ENCODE measurements around the gene TFPI. TPM values are rescaled to one million over a fixed set of nuclear protein-coding genes. Genes with fewer than 3 reads are reported as not detected.

Gene TFPI
- total RNA-seq, 1 experiment from 2014 or later = 8.4 TPM

DNA sequence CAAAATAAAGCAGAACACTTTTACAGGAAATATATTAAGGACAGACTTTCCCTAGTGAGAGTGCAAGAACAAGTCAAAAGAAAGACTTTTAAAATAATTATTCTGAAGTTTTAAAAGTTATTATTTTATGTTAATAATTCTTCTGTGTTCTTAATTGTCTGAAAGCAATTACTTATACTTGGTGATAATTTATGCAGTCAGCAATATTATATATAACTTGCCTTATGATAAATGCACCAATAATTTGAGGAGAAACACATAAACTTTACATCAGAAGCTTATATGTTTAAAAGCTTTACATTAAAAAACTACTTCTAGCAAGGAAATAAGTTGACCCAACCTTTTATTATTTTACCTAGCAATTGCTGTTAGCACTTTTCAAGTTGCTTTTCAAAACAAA is 102.7 kb downstream of the TFPI start (continued):
- TF ChIP-seq ZNF232 (CRISPR knock-in tag; IDR thresholded peaks at IDR 0.05) = no peak
- TF ChIP-seq, protein P1, sequence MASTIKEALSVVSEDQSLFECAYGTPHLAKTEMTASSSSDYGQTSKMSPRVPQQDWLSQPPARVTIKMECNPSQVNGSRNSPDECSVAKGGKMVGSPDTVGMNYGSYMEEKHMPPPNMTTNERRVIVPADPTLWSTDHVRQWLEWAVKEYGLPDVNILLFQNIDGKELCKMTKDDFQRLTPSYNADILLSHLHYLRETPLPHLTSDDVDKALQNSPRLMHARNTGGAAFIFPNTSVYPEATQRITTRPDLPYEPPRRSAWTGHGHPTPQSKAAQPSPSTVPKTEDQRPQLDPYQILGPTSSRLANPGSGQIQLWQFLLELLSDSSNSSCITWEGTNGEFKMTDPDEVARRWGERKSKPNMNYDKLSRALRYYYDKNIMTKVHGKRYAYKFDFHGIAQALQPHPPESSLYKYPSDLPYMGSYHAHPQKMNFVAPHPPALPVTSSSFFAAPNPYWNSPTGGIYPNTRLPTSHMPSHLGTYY (CRISPR knock-in tag; IDR thresholded peaks at IDR 0.05) = no peak
- no peak for TF ChIP-seq MXD4 (CRISPR knock-in tag; IDR thresholded peaks at IDR 0.05; ENCODE audit: borderline replicate concordance)
- TF ChIP-seq, protein P2, sequence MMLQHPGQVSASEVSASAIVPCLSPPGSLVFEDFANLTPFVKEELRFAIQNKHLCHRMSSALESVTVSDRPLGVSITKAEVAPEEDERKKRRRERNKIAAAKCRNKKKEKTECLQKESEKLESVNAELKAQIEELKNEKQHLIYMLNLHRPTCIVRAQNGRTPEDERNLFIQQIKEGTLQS (CRISPR knock-in tag; conservative IDR thresholded peaks at IDR 0.05) = no peak
- TF ChIP-seq, protein P3, sequence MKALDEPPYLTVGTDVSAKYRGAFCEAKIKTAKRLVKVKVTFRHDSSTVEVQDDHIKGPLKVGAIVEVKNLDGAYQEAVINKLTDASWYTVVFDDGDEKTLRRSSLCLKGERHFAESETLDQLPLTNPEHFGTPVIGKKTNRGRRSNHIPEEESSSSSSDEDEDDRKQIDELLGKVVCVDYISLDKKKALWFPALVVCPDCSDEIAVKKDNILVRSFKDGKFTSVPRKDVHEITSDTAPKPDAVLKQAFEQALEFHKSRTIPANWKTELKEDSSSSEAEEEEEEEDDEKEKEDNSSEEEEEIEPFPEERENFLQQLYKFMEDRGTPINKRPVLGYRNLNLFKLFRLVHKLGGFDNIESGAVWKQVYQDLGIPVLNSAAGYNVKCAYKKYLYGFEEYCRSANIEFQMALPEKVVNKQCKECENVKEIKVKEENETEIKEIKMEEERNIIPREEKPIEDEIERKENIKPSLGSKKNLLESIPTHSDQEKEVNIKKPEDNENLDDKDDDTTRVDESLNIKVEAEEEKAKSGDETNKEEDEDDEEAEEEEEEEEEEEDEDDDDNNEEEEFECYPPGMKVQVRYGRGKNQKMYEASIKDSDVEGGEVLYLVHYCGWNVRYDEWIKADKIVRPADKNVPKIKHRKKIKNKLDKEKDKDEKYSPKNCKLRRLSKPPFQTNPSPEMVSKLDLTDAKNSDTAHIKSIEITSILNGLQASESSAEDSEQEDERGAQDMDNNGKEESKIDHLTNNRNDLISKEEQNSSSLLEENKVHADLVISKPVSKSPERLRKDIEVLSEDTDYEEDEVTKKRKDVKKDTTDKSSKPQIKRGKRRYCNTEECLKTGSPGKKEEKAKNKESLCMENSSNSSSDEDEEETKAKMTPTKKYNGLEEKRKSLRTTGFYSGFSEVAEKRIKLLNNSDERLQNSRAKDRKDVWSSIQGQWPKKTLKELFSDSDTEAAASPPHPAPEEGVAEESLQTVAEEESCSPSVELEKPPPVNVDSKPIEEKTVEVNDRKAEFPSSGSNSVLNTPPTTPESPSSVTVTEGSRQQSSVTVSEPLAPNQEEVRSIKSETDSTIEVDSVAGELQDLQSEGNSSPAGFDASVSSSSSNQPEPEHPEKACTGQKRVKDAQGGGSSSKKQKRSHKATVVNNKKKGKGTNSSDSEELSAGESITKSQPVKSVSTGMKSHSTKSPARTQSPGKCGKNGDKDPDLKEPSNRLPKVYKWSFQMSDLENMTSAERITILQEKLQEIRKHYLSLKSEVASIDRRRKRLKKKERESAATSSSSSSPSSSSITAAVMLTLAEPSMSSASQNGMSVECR (CRISPR knock-in tag; IDR thresholded peaks at IDR 0.05; ENCODE audit: borderline replicate concordance) = no peak

DNA sequence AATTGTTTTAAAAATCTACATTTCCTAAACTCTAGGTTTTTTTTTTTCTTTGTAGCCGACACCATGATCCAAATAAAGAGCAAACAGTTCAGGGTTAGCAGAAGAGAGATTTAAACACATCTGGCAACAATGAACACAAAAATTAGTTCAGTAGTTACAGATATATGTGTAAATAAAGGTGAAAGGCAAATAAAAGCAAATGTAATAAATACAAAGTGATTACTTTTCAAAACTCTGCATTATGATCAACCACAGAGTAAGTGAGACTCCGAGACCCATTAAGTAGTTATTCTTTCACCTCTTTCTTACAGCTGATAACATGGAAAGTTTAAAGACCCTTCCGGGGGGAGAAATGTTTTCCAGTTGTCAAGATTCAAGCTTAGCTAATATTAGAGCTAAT is 106.9 kb downstream of the TFPI start:
- no peak for ATAC-seq
- H3K27me3 Mint-ChIP-seq (ENCODE audit: low read depth) = no peaks in the 10 kb centered on the region
- DNase-seq (ENCODE audit: low spot score) = no peak
- H3K27ac Mint-ChIP-seq = no peak overlapping the region
- H3K36me3 Mint-ChIP-seq = no peaks in the 10 kb centered on the region
- TF ChIP-seq, protein P2 (CRISPR knock-in tag; conservative IDR thresholded peaks at IDR 0.05) = no peak
- TF ChIP-seq, protein P4, sequence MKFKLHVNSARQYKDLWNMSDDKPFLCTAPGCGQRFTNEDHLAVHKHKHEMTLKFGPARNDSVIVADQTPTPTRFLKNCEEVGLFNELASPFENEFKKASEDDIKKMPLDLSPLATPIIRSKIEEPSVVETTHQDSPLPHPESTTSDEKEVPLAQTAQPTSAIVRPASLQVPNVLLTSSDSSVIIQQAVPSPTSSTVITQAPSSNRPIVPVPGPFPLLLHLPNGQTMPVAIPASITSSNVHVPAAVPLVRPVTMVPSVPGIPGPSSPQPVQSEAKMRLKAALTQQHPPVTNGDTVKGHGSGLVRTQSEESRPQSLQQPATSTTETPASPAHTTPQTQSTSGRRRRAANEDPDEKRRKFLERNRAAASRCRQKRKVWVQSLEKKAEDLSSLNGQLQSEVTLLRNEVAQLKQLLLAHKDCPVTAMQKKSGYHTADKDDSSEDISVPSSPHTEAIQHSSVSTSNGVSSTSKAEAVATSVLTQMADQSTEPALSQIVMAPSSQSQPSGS (CRISPR knock-in tag; IDR thresholded peaks at IDR 0.05; ENCODE audit: borderline replicate concordance, low read depth) = no peak
- no peaks in the 10 kb centered on the region for H3K9me3 Mint-ChIP-seq
- 0 out of 2 replicates have a peak overlapping the region, but pooled peaks have one; percentile 11 for H3K4me3 Mint-ChIP-seq
- H3K4me1 Mint-ChIP-seq = peaks cover 13% of the 10 kb centered on the region
- POLR2A ChIA-PET = interaction anchor here (0.6 to 0.9 kb wide), 2 partner anchors 294 to 309 kb away, joined by 3 read pairs; no protein-coding TSS in a partner anchor
- CTCF ChIA-PET = interaction anchor here (0.8 to 1.9 kb wide), 11 partner anchors 22 to 585 kb away, joined by 3 to 21 read pairs (median 4); no protein-coding TSS in a partner anchor

DNA sequence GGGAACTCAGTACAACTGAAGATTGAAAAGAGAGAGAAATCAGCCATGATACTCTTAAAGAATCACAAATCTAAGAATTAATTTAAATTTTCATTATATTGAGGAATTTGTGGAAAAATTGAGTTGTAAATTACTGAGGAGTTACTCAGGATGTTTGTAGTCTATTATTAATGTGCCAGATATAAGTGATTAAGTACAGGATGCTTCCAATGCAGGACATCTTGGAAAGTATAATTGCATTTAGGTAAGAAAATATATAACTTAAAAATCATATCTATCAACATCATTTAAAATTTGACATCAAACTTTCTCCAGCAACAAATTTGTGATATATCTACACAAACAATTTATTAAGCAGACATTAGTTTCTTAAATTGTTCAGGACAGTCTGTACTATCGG is 107.5 kb downstream of the TFPI start:
- ChIA-PET POLR2A (no interaction called here), CTCF (no interaction called here)
- no peak overlapping the region for H3K27ac Mint-ChIP-seq
- H3K36me3 Mint-ChIP-seq = no peaks in the 10 kb centered on the region
- DNase-seq (ENCODE audit: low spot score) = no peak
- H3K27me3 Mint-ChIP-seq (ENCODE audit: low read depth) = no peaks in the 10 kb centered on the region
- H3K4me3 Mint-ChIP-seq = no peak overlapping the region
- peaks cover 13% of the 10 kb centered on the region for H3K4me1 Mint-ChIP-seq
- no peaks in the 10 kb centered on the region for H3K9me3 Mint-ChIP-seq
- TF ChIP-seq, protein P5, sequence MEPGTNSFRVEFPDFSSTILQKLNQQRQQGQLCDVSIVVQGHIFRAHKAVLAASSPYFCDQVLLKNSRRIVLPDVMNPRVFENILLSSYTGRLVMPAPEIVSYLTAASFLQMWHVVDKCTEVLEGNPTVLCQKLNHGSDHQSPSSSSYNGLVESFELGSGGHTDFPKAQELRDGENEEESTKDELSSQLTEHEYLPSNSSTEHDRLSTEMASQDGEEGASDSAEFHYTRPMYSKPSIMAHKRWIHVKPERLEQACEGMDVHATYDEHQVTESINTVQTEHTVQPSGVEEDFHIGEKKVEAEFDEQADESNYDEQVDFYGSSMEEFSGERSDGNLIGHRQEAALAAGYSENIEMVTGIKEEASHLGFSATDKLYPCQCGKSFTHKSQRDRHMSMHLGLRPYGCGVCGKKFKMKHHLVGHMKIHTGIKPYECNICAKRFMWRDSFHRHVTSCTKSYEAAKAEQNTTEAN (CRISPR knock-in tag; IDR thresholded peaks at IDR 0.05) = no peak
- TF ChIP-seq, protein P1 (CRISPR knock-in tag; IDR thresholded peaks at IDR 0.05) = no peak
- TF ChIP-seq ZNF423 (CRISPR knock-in tag; IDR thresholded peaks at IDR 0.05) (no peak), FOXK1 (CRISPR knock-in tag; IDR thresholded peaks at IDR 0.05) (no peak)
- TF ChIP-seq, protein P6, sequence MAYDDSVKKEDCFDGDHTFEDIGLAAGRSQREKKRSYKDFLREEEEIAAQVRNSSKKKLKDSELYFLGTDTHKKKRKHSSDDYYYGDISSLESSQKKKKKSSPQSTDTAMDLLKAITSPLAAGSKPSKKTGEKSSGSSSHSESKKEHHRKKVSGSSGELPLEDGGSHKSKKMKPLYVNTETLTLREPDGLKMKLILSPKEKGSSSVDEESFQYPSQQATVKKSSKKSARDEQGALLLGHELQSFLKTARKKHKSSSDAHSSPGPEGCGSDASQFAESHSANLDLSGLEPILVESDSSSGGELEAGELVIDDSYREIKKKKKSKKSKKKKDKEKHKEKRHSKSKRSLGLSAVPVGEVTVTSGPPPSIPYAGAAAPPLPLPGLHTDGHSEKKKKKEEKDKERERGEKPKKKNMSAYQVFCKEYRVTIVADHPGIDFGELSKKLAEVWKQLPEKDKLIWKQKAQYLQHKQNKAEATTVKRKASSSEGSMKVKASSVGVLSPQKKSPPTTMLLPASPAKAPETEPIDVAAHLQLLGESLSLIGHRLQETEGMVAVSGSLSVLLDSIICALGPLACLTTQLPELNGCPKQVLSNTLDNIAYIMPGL (CRISPR knock-in tag; IDR thresholded peaks at IDR 0.05) = no peak
- ATAC-seq = no peak
